HepG2 (cell line): ENCODE data around the gene SEMA7A. TPM values are rescaled to one million over a fixed set of nuclear protein-coding genes. Genes with fewer than 3 reads are reported as not detected.

Experiments used
- FOSL1 ChIP-seq: sonication (generic); formaldehyde crosslinking; IDR thresholded peaks from 2 replicates; pipeline ENCODE4 v1.9.0; 2021; ENCODE audit warnings: missing genetic modification reagents, borderline replicate concordance
- HNF4G ChIP-seq, 2 experiments: sonication (generic) in 1 of 2; formaldehyde crosslinking in 1 of 2; IDR thresholded peaks; 2 replicates each; pipeline versions ENCODE4 v1.4.0 to v1.6.1; 2011 to 2020; ENCODE audit warnings: borderline replicate concordance in 2 of 2, low read depth in 2 of 2, mild to moderate bottlenecking in 2 of 2, low read length in 1 of 2, missing genetic modification reagents in 1 of 2, moderate library complexity in 1 of 2
- HOMEZ ChIP-seq: IDR thresholded peaks from 2 replicates; pipeline ENCODE4 v1.6.1; 2016; ENCODE audit warnings: low read depth
- IKZF1 ChIP-seq: fragments of 450-650 bp; IDR thresholded peaks from 2 replicates; pipeline ENCODE4 v1.7.1; 2016
- IRF9 ChIP-seq: sonication (generic); formaldehyde crosslinking; IDR thresholded peaks from 2 replicates; pipeline ENCODE4 v1.8.0; 2022; ENCODE audit warnings: missing genetic modification reagents, mild to moderate bottlenecking, borderline replicate concordance
- KAT8 ChIP-seq: IDR thresholded peaks from 2 replicates; pipeline ENCODE4 v1.6.1; 2016; ENCODE audit warnings: missing genetic modification reagents, missing compliant biosample characterization
- MNT ChIP-seq: fragments of 450-650 bp; IDR thresholded peaks from 2 replicates; pipeline ENCODE4 v1.6.1; 2016
- MTA3 ChIP-seq: sonication (generic); formaldehyde crosslinking; IDR thresholded peaks from 2 replicates; pipeline ENCODE4 v1.4.0; 2020; ENCODE audit warnings: missing genetic modification reagents
- MYPOP ChIP-seq: sonication (generic); formaldehyde crosslinking; IDR thresholded peaks from 2 replicates; pipeline ENCODE4 v1.8.1; 2023; ENCODE audit warnings: mild to moderate bottlenecking, moderate library complexity, missing genetic modification reagents
- NFYB ChIP-seq: sonication (generic); formaldehyde crosslinking; IDR thresholded peaks from 2 replicates; pipeline ENCODE4 v1.4.0; 2020; ENCODE audit warnings: missing genetic modification reagents
- SAP130 ChIP-seq: IDR thresholded peaks from 2 replicates; pipeline ENCODE4 v1.6.1; 2016; ENCODE audit warnings: low read depth
- SOX6 ChIP-seq, 2 experiments: fragments of 450-650 bp in 1 of 2; sonication (generic) in 1 of 2; formaldehyde crosslinking in 1 of 2; IDR thresholded peaks; 2 replicates each; pipeline versions ENCODE4 v1.4.0 to v1.6.1; 2017 to 2020; ENCODE audit warnings: antibody characterized with exemption in 1 of 2, mild to moderate bottlenecking in 1 of 2, missing genetic modification reagents in 1 of 2
- TCF7 ChIP-seq: sonication (generic); IDR thresholded peaks from 2 replicates; pipeline ENCODE4 v1.6.1; 2016; ENCODE audit warnings: antibody characterized with exemption, low read depth
- ZMYM4 ChIP-seq: sonication (generic); formaldehyde crosslinking; IDR thresholded peaks from 2 replicates; pipeline ENCODE4 v1.8.1; 2023; ENCODE audit warnings: mild to moderate bottlenecking, missing genetic modification reagents
- ZNF136 ChIP-seq: sonication (generic); formaldehyde crosslinking; IDR thresholded peaks from 2 replicates; pipeline ENCODE4 v1.8.1; 2022; ENCODE audit warnings: low read depth, mild to moderate bottlenecking, moderate library complexity, missing genetic modification reagents
- ZNF274 ChIP-seq: sonication (generic); formaldehyde crosslinking; IDR thresholded peaks from 2 replicates; pipeline ENCODE4 v1.5.1; 2020; ENCODE audit warnings: mild to moderate bottlenecking, missing genetic modification reagents
- ZNF747 ChIP-seq: sonication (generic); formaldehyde crosslinking; IDR thresholded peaks from 2 replicates; pipeline ENCODE4 v1.8.1; 2023; ENCODE audit warnings: missing genetic modification reagents, mild to moderate bottlenecking, borderline replicate concordance
- ZNF773 ChIP-seq: sonication (generic); formaldehyde crosslinking; IDR thresholded peaks from 2 replicates; pipeline ENCODE4 v1.4.0; 2020; ENCODE audit warnings: missing genetic modification reagents, borderline replicate concordance
- polyA plus RNA-seq, 8 experiments: library from polyadenylated mRNA; depleted of rRNA in 3 of 8; stranded (reverse) in 7 of 8; unstranded in 1 of 8; fragments of >200 nt; fragmentation: Illumina TruSeq in 4 of 8; extraction: Trizol in 4 of 8; gene quantifications; 2 replicates each; pipeline versions ENCODE4 v1.2.1 to v1.2.3, GENCODE V29; 2011 to 2016; ENCODE audit warnings: low read depth in 4 of 8, missing spikeins in 1 of 8, mixed read lengths in 1 of 8; ENCODE audit not compliant: insufficient read depth in 1 of 8
- total RNA-seq, 5 experiments: library from RNA; depleted of rRNA; stranded (reverse); fragments of >200 nt; fragmentation: Illumina TruSeq; extraction: Trizol; gene quantifications; 2 replicates each; pipeline ENCODE4 v1.2.3, GENCODE V29; 2016; ENCODE audit warnings: low read depth in 1 of 5
- TF ChIP-seq, protein P1 (sequence below): sonication (generic); formaldehyde crosslinking; IDR thresholded peaks from 2 replicates; pipeline ENCODE4 v1.5.1; 2020; ENCODE audit warnings: missing genetic modification reagents, mild to moderate bottlenecking, borderline replicate concordance
- TF ChIP-seq, protein P2 (sequence below): sonication (generic); formaldehyde crosslinking; IDR thresholded peaks from 2 replicates; pipeline ENCODE4 v1.5.1; 2020; ENCODE audit warnings: missing genetic modification reagents, mild to moderate bottlenecking, borderline replicate concordance

SEMA7A gene
- total and polyA plus RNA-seq, 2 of the 13 experiments (the other 11 are each of a cell fraction or from before 2014, with no cell fraction given) = 9.0 to 15.8 TPM

DNA sequence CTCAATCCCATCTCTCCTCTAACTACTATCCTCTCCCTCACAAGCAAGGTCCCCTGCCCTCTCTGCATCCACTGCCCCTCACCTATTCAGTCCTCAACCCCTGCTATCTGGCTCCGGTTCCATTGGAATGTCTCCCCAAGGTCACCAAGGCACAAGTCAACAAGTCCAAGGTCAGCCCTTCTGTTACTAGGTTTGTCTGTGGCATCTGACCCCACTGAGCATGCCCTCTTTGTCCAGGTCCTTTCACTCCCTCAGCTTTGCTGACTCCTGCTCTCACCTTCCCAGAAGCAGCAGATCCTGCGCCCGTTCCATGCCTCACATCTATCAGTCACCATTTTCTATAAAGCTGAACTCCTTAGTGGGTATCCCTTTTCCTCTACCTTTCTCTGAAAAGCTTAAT lies 8.3 kb upstream of the SEMA7A start (continued):
- TF ChIP-seq, protein P1, sequence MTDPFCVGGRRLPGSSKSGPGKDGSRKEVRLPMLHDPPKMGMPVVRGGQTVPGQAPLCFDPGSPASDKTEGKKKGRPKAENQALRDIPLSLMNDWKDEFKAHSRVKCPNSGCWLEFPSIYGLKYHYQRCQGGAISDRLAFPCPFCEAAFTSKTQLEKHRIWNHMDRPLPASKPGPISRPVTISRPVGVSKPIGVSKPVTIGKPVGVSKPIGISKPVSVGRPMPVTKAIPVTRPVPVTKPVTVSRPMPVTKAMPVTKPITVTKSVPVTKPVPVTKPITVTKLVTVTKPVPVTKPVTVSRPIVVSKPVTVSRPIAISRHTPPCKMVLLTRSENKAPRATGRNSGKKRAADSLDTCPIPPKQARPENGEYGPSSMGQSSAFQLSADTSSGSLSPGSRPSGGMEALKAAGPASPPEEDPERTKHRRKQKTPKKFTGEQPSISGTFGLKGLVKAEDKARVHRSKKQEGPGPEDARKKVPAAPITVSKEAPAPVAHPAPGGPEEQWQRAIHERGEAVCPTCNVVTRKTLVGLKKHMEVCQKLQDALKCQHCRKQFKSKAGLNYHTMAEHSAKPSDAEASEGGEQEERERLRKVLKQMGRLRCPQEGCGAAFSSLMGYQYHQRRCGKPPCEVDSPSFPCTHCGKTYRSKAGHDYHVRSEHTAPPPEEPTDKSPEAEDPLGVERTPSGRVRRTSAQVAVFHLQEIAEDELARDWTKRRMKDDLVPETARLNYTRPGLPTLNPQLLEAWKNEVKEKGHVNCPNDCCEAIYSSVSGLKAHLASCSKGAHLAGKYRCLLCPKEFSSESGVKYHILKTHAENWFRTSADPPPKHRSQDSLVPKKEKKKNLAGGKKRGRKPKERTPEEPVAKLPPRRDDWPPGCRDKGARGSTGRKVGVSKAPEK (CRISPR knock-in tag) = no peak
- TF ChIP-seq SOX6 (IDR thresholded peaks at IDR 0.05) (no peak), SOX6 (CRISPR knock-in tag; IDR thresholded peaks at IDR 0.05) (peak; percentile 91), MNT (no peak), HNF4G (IDR thresholded peaks at IDR 0.05; ENCODE audit: borderline replicate concordance, low read depth, low read length) (peak; percentile 67; the same call in 1 of the 2 replicates), HNF4G (CRISPR knock-in tag; IDR thresholded peaks at IDR 0.05; ENCODE audit: borderline replicate concordance, low read depth) (no peak; the same call in 1 of the 2 replicates), HOMEZ (CRISPR knock-in tag) (no peak), MTA3 (CRISPR knock-in tag) (no peak), NFYB (CRISPR knock-in tag) (no peak), MYPOP (peak; percentile 60; the same call in 1 of the 2 replicates), ZMYM4 (0 out of 2 replicates have a peak, but pooled peaks have one; percentile 13), ZNF274 (CRISPR knock-in tag) (no peak), SAP130 (CRISPR knock-in tag) (peak; percentile 88), ZNF773 (CRISPR knock-in tag) (no peak), FOSL1 (CRISPR knock-in tag) (no peak), ZNF136 (CRISPR knock-in tag) (no peak), IKZF1 (no peak), TCF7 (0 out of 2 replicates have a peak, but pooled peaks have one; percentile 45), KAT8 (CRISPR knock-in tag) (no peak; the same call in 1 of the 2 replicates), ZNF747 (no peak; the same call in 1 of the 2 replicates), IRF9 (0 out of 2 replicates have a peak, but pooled peaks have one; percentile 29)
- TF ChIP-seq, protein P2, sequence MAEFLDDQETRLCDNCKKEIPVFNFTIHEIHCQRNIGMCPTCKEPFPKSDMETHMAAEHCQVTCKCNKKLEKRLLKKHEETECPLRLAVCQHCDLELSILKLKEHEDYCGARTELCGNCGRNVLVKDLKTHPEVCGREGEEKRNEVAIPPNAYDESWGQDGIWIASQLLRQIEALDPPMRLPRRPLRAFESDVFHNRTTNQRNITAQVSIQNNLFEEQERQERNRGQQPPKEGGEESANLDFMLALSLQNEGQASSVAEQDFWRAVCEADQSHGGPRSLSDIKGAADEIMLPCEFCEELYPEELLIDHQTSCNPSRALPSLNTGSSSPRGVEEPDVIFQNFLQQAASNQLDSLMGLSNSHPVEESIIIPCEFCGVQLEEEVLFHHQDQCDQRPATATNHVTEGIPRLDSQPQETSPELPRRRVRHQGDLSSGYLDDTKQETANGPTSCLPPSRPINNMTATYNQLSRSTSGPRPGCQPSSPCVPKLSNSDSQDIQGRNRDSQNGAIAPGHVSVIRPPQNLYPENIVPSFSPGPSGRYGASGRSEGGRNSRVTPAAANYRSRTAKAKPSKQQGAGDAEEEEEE (CRISPR knock-in tag) = no peak
